GM19238 (cell line): ENCODE results near the gene ETV7.

Source experiments
- DNase-seq: peaks from one replicate; pipeline ENCODE4 v3.0.0; 2011; ENCODE audit warnings: low spot score; ENCODE audit not compliant: insufficient read length

ETV7 gene

GRCh38 chr6:36324715-36325114 is 62.8 kb downstream of the ETV7 start:
- no peak for DNase-seq

- no peak for DNase-seq
Measured at GRCh38 chr6:36324191-36324590, 63.3 kb downstream of the ETV7 start.

DNA sequence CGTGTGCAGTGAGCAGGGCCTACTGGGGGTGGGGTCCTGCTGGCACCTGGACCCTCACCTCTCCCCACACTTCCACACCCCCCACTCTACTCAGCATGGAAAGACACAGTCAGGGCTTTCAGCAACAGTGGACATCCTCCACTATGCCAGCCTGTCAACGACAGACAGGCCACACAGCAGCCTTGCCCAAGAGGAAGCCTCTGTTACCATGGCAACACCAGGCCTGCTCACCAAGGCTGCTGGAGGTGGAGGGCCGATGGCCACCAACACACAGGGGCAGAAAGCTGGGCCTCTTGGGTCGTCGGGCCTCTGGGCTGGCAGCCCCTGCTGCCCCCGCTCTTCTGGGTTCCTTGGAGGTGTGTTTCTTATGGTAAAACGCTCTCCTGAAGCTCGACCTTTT is 64.4 kb downstream of the ETV7 start:
- DNase-seq = no peak

GRCh38 chr6:36322591-36322990 is 64.9 kb downstream of the ETV7 start:
- no peak for DNase-seq

- DNase-seq = no peak
Measured at GRCh38 chr6:36320475-36320874, 67.0 kb downstream of the ETV7 start.

GRCh38 chr6:36319821-36320220 is 67.6 kb downstream of the ETV7 start:
- no peak for DNase-seq

GRCh38 chr6:36319436-36319762 is 68.1 kb downstream of the ETV7 start:
- no peak for DNase-seq

GRCh38 chr6:36318690-36319435 is 68.6 kb downstream of the ETV7 start:
- no peak for DNase-seq

- no peak for DNase-seq
Measured at GRCh38 chr6:36317623-36318022, 69.8 kb downstream of the ETV7 start.
